Left lobe of liver (tissue), 2 donors: ENCODE data around the gene SLC38A1. TPM values are rescaled to one million over a fixed set of nuclear protein-coding genes. Genes with fewer than 3 reads are reported as not detected.

Experiments used
- ATAC-seq: fragments of 200-7000 bp; cut with Tn5 transposase; one replicate; pipeline ENCODE4 v1.9.1; 2020; ENCODE audit warnings: mild to moderate bottlenecking, moderate library complexity
- DNase-seq: peaks from one replicate; pipeline ENCODE4 v3.0.0-alpha.2; 2020; ENCODE audit warnings: low spot score
- total RNA-seq: library from RNA; stranded (reverse); gene quantifications from one replicate; pipeline ENCODE4 v1.2.1, GENCODE V29; 2021
- donor health status: DM: no; HTN: no; CAD: no; lungs with moderate emphysema.
- donor health status: DM: no; HTN: yes; CAD: no.

The SLC38A1 gene
- total RNA-seq, 1 donor from 2014 or later = 7.7 TPM

GRCh38 chr12:46147144-46147543, 121.7 kb downstream of the SLC38A1 start:
- DNase-seq (no peak), ATAC-seq (no peak)

DNA sequence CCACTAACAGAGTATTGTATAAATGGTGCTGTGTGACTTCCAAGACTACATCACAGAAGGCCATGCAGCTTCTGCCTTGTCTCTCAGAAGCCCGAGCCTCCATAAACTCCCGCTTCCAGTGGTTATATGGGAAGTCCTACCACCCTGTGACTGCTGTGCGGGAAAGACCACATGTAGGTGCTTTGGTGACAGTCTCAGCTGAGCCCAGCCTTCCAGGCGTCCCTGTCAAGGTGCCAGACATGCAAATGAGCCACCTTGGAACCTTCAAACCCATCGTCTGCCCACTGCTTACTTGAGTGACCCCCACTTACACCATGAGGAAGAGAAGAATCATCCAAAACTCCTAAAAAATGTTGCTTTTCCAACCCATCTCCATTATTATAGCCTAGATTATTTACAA, 123.0 kb downstream of the SLC38A1 start:
- DNase-seq (no peak), ATAC-seq (no peak)

DNA sequence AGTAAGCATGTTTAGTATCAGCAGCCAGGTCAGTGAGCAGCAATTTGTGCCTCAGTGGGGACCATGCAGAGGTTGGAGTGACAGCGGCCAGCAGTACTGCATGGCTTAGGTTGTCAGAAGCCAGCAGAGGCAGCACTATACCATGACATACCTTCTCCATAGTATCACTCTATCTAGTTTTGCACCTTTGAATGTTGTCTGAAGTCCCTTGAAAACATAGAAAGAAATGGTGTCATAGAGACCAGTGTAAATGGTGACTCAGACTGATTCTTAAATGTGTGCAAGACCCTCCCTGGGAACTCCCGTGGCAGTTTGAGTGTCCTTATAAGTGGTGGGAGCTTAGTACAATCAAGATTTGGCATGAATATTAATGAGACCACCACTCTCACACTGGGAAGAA, 124.4 kb downstream of the SLC38A1 start:
- no peak for ATAC-seq

GRCh38 chr12:46136249-46136648, 132.6 kb downstream of the SLC38A1 start:
- ATAC-seq (no peak), DNase-seq (no peak)

More for the DNA sequence above, 124.4 kb downstream of the SLC38A1 start:
- DNase-seq = no peak

DNA sequence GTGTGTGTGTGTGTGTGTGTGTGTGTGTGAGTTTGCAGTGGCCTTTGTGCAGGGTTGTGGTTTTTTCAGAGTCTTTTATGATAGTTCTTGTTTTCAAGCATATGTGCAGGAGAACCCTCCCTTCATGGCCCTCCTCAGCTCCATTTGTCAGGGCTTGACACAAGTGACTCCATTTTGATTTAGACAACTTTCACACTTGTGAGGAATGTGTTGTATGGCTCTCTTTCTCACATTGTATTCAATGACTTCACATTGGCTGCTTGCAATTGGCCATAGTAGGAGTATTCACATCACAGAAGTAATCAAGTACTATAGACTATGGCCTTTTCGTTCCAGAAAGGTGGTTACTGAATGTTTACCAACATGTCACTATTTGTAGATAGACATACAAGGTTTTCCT, 133.1 kb downstream of the SLC38A1 start:
- no peak for ATAC-seq
- no peak for DNase-seq

- ATAC-seq (no peak), DNase-seq (no peak)
Observed at GRCh38 chr12:46134852-46135251, 134.0 kb downstream of the SLC38A1 start.

DNA sequence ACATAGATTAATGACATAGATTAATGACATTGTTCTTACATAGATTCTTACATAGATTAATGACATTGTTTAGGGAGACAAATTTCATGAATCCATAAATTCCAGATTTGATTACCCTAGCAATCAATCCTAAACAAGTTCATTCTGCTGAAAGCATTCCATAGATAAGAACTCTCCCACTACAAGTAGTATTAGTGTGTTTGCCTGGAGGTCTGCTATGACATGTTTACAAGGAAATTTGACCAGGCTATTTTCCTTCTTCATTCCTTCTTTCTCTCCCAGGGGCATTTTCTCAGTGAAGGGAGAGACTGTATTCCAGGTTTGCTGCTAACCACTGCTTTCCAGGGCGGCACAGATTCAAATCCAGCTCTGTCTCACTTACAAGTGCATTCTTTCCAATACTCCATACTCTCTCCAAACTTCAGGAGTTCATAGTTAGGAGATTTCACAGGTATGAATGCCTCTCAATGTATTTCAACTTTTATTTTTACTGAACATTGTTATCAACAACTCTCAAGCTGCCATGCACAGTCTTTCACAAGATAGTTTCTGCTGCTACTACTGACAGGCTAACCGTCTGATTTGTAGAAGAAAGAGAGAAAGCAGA, 134.5 kb downstream of the SLC38A1 start:
- no peak for ATAC-seq
- DNase-seq = no peak

- ATAC-seq = no peak
Observed at GRCh38 chr12:46133751-46134150, 135.1 kb downstream of the SLC38A1 start.

More at GRCh38 chr12:46133751-46134150, 135.1 kb downstream of the SLC38A1 start:
- no peak for DNase-seq

Other genes with a start within 250 kb of the SLC38A1 start
- gene SLC38A2, start 103.7 kb upstream of the SLC38A1 start, total RNA-seq = 82.2 TPM